NCI-H1105 treated with DMSO at 0.1 percent for 48 hours (cell line): ENCODE measurements around the gene SLC18A3.

Source experiments
- DNase-seq: peaks from one replicate; lab custom pipeline; 2025; lab: John Stamatoyannopoulos, UW

Gene SLC18A3

GRCh38 chr10:49651039-49651835 lies 41.1 kb downstream of the SLC18A3 start:
- no peak for DNase-seq

- DNase-seq: no peak
Observed at GRCh38 chr10:49651917-49652316, 41.8 kb downstream of the SLC18A3 start.

GRCh38 chr10:49652421-49653272 lies 42.5 kb downstream of the SLC18A3 start:
- DNase-seq: no peak

GRCh38 chr10:49653273-49653929 lies 43.3 kb downstream of the SLC18A3 start:
- DNase-seq: no peak

- DNase-seq: no peak
Observed at GRCh38 chr10:49654036-49654693, 44.1 kb downstream of the SLC18A3 start.

GRCh38 chr10:49655099-49655498 lies 45.0 kb downstream of the SLC18A3 start:
- DNase-seq: no peak

- no peak for DNase-seq
Observed at GRCh38 chr10:49656845-49657493, 46.9 kb downstream of the SLC18A3 start.

GRCh38 chr10:49657606-49658005 lies 47.5 kb downstream of the SLC18A3 start:
- no peak for DNase-seq

GRCh38 chr10:49661140-49661856 lies 51.2 kb downstream of the SLC18A3 start:
- DNase-seq: no peak
